ENCODE results near the gene RAD51AP2.

DNA sequence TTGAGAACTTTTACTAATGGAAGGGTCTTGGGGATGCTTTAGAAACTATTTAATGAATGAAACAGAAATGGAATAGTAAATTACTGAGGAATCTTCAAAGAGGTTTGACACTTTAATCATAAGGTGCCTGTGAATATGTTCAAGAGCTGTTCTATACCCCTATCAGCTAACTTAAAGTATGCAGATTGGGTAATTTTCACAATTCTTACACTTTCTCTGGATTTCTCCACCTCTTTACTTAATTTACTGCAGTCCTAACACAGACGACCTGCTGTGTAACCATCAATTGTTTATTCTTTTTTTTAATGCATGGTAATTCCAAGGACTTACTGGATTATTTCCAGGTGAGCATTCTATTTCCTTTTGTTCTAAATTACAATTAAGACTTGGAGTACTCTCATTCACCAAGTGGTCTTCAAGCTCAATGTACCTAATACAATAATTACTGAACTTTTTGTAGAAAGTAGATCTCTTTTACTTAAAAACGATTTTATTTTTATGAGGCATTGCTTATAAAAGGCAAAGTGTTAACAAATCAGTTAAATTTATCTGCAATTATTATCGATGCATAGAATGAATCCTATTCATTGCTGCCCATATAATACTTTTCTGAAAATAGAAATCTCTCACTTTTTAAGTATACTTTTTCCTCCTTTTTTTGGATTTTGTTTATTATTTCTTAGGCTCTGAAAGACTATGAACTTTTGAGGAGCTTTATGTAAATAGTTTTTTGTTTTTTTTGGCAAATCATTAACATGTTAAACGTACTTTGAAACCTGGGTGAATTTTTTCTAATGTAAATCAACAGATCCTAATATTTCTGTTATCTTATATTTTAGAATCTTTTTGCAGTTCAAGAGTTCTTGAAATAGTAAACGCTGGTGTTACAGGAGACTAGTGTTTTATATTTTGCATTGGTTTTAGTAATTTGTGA, 27.7 kb upstream of the RAD51AP2 start:
- no peak for TF ChIP-seq POLR2AphosphoS5 (IDR thresholded peaks at IDR 0.05)
- TF ChIP-seq, protein P1, sequence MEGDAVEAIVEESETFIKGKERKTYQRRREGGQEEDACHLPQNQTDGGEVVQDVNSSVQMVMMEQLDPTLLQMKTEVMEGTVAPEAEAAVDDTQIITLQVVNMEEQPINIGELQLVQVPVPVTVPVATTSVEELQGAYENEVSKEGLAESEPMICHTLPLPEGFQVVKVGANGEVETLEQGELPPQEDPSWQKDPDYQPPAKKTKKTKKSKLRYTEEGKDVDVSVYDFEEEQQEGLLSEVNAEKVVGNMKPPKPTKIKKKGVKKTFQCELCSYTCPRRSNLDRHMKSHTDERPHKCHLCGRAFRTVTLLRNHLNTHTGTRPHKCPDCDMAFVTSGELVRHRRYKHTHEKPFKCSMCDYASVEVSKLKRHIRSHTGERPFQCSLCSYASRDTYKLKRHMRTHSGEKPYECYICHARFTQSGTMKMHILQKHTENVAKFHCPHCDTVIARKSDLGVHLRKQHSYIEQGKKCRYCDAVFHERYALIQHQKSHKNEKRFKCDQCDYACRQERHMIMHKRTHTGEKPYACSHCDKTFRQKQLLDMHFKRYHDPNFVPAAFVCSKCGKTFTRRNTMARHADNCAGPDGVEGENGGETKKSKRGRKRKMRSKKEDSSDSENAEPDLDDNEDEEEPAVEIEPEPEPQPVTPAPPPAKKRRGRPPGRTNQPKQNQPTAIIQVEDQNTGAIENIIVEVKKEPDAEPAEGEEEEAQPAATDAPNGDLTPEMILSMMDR (IDR thresholded peaks at IDR 0.05 in 8 of 11, conservative IDR thresholded peaks at IDR 0.05 in 3 of 11): no peak
